ENCODE measurements around the gene PARD3.

GRCh38 chr10:34710391-34710751 lies 104.7 kb downstream of the PARD3 start:
- TF ChIP-seq CTCF (conservative IDR thresholded peaks at IDR 0.05; ENCODE audit: low read length) (no peak), EZH2phosphoT487 (IDR thresholded peaks at IDR 0.05; ENCODE audit: borderline replicate concordance) (no peak)

Data from Loucy (cell line).